H1 (cell line): ENCODE data around the gene NAT10. TPM values are rescaled to one million over a fixed set of nuclear protein-coding genes. Genes with fewer than 3 reads are reported as not detected.

ENCODE experiments used
- CTCF ChIA-PET: fragments of 300-600 bp; sonication (Branson Sonifier 250); formaldehyde crosslinking; loops from one replicate; lab custom pipeline; 2021; ENCODE audit not compliant: partially characterized antibody; lab: Charles Lee
- POLR2A ChIA-PET: fragments of 300-600 bp; sonication (Branson Sonifier 250); formaldehyde crosslinking; loops from one replicate; lab custom pipeline; 2021; ENCODE audit warnings: inconsistent platforms; ENCODE audit not compliant: partially characterized antibody; lab: Charles Lee
- DNase-seq, 2 experiments: peaks; one replicate each; pipeline versions ENCODE4 v3.0.0 to v3.0.0-alpha.2; 2010 to 2022; ENCODE audit warnings: low spot score in 2 of 2, low read depth in 1 of 2, mixed read lengths in 1 of 2
- FAIRE-seq: peaks from 2 replicates; lab custom pipeline; 2011; peaks lifted over from hg19 to GRCh38; lab: Jason Lieb, UNC
- H2AFZ ChIP-seq: 2 replicates; pipeline ENCODE4 v1.8.1; 2012; ENCODE audit warnings: low read length, inconsistent platforms
- H2AK5ac ChIP-seq: 2 replicates; pipeline ENCODE4 v1.6.1; 2013; ENCODE audit warnings: low read depth, low read length
- H2BK120ac ChIP-seq: replicated peaks from 2 replicates; pipeline ENCODE3; 2013; ENCODE audit warnings: low read depth, low read length, inconsistent platforms
- H2BK12ac ChIP-seq: 2 replicates; pipeline ENCODE4 v1.6.1; 2013; ENCODE audit warnings: low read depth, low read length
- H2BK15ac ChIP-seq: 2 replicates; pipeline ENCODE4 v1.6.1; 2013; ENCODE audit warnings: low read length
- H2BK20ac ChIP-seq: 2 replicates; pipeline ENCODE4 v1.6.1; 2013; ENCODE audit warnings: low read length
- H2BK5ac ChIP-seq: 2 replicates; pipeline ENCODE4 v1.6.1; 2013; ENCODE audit warnings: low read depth, low read length
- H3K14ac ChIP-seq: 2 replicates; pipeline ENCODE4 v1.6.1; 2013; ENCODE audit warnings: inconsistent platforms; ENCODE audit not compliant: insufficient read length
- H3K18ac ChIP-seq: 2 replicates; pipeline ENCODE4 v1.6.1; 2013; ENCODE audit warnings: low read length; ENCODE audit errors: extremely low read depth
- H3K23ac ChIP-seq: 2 replicates; pipeline ENCODE4 v1.6.1; 2013; ENCODE audit warnings: inconsistent platforms; ENCODE audit not compliant: insufficient read length
- H3K23me2 ChIP-seq: 2 replicates; pipeline ENCODE4 v1.6.1; 2013; ENCODE audit warnings: low read depth, low read length
- H3K27ac ChIP-seq: 2 replicates; pipeline ENCODE4 v1.6.1; 2011; ENCODE audit warnings: low read depth, low read length, inconsistent platforms
- H3K27me3 ChIP-seq, 4 experiments: replicated peaks in 1 of 4; 1 replicate in 1 of 4; 2 replicates in 3 of 4; pipeline versions ENCODE4 v1.6.1 to v1.8.1; 2011 to 2013; ENCODE audit warnings: low read length in 3 of 4, mild to moderate bottlenecking in 3 of 4, inconsistent platforms in 2 of 4, mixed read lengths in 2 of 4, moderate library complexity in 1 of 4; ENCODE audit not compliant: control insufficient read depth in 3 of 4, insufficient read depth in 3 of 4; ENCODE audit errors: extremely low read depth in 1 of 4
- H3K36me3 ChIP-seq, 4 experiments: 2 replicates each; pipeline versions ENCODE4 v1.6.1 to v1.8.1; 2011 to 2013; ENCODE audit warnings: mild to moderate bottlenecking in 4 of 4, low read length in 3 of 4, moderate library complexity in 2 of 4, control low read depth in 1 of 4, inconsistent platforms in 1 of 4; ENCODE audit not compliant: insufficient read depth in 4 of 4, control insufficient read depth in 2 of 4
- H3K4ac ChIP-seq: replicated peaks from 2 replicates; pipeline ENCODE3; 2013; ENCODE audit warnings: low read length, low read depth, mixed read lengths, inconsistent platforms; ENCODE audit not compliant: insufficient read length
- H3K4me1 ChIP-seq, 4 experiments: replicated peaks in 1 of 4; 1 replicate in 1 of 4; 2 replicates in 3 of 4; pipeline versions ENCODE4 v1.6.1 to v1.8.1; 2011 to 2013; ENCODE audit warnings: low read length in 3 of 4, inconsistent platforms in 2 of 4, mixed read lengths in 1 of 4; ENCODE audit not compliant: insufficient read depth in 4 of 4, control insufficient read depth in 3 of 4
- H3K4me2 ChIP-seq, 2 experiments: 2 replicates each; pipeline versions ENCODE4 v1.6.1 to v1.8.1; 2011 to 2013; ENCODE audit warnings: low read depth in 2 of 2, low read length in 2 of 2, control low read depth in 1 of 2, inconsistent platforms in 1 of 2, mild to moderate bottlenecking in 1 of 2; ENCODE audit not compliant: insufficient read depth in 1 of 2
- H3K4me3 ChIP-seq, 4 experiments: fragments of 200-600, 300-600 bp in 1 of 4; sonication (generic), shearing (Covaris generic), sonication (Bioruptor Twin) in 1 of 4; 2 replicates each; pipeline versions ENCODE4 v1.5.1 to v1.8.1; 2011 to 2016; ENCODE audit warnings: low read length in 4 of 4, low read depth in 3 of 4, control low read depth in 2 of 4, inconsistent platforms in 2 of 4, mild to moderate bottlenecking in 2 of 4, mixed read lengths in 1 of 4, moderate library complexity in 1 of 4; ENCODE audit not compliant: insufficient read depth in 2 of 4; ENCODE audit errors: extremely low read depth in 1 of 4
- H3K56ac ChIP-seq: replicated peaks from 2 replicates; pipeline ENCODE3; 2013; ENCODE audit warnings: low read depth, mild to moderate bottlenecking, mixed read lengths, low read length, inconsistent platforms; ENCODE audit not compliant: insufficient read length
- H3K79me1 ChIP-seq: 2 replicates; pipeline ENCODE4 v1.6.1; 2013; ENCODE audit warnings: low read depth, low read length, control low read depth
- H3K79me2 ChIP-seq, 2 experiments: 2 replicates each; pipeline versions ENCODE4 v1.6.1 to v1.8.1; 2012 to 2013; ENCODE audit warnings: low read length in 2 of 2, mild to moderate bottlenecking in 2 of 2, inconsistent platforms in 1 of 2; ENCODE audit not compliant: insufficient read depth in 2 of 2, control insufficient read depth in 1 of 2
- H3K9ac ChIP-seq, 4 experiments: replicated peaks in 1 of 4; 1 replicate in 1 of 4; 2 replicates in 3 of 4; pipeline versions ENCODE4 v1.6.1 to v1.8.1; 2011 to 2013; ENCODE audit warnings: low read depth in 3 of 4, low read length in 3 of 4, control low read depth in 2 of 4, mild to moderate bottlenecking in 2 of 4, moderate library complexity in 2 of 4, inconsistent platforms in 1 of 4; ENCODE audit errors: extremely low read depth in 1 of 4
- H3K9me3 ChIP-seq, 2 experiments: 2 replicates each; pipeline versions ENCODE4 v1.6.1 to v1.8.1; 2012 to 2013; ENCODE audit warnings: mild to moderate bottlenecking in 2 of 2, moderate library complexity in 2 of 2, control low read depth in 1 of 2, inconsistent platforms in 1 of 2, low read depth in 1 of 2, low read length in 1 of 2, mixed read lengths in 1 of 2; ENCODE audit not compliant: insufficient read depth in 2 of 2
- H4K20me1 ChIP-seq, 2 experiments: replicated peaks in 1 of 2; 2 replicates each; pipeline versions ENCODE3 to v1.8.1; 2011 to 2013; ENCODE audit warnings: inconsistent platforms in 2 of 2, low read length in 2 of 2, mild to moderate bottlenecking in 1 of 2; ENCODE audit not compliant: insufficient read depth in 2 of 2, control insufficient read depth in 1 of 2
- H4K5ac ChIP-seq: 2 replicates; pipeline ENCODE4 v1.6.1; 2013; ENCODE audit warnings: low read length, low read depth, mixed read lengths, inconsistent platforms; ENCODE audit not compliant: insufficient read length
- H4K8ac ChIP-seq: 2 replicates; pipeline ENCODE4 v1.8.0; 2013; ENCODE audit warnings: mild to moderate bottlenecking, moderate library complexity, low read length, inconsistent platforms; ENCODE audit not compliant: insufficient read depth; ENCODE audit errors: extremely low read depth
- H4K91ac ChIP-seq: replicated peaks from 2 replicates; pipeline ENCODE3; 2013; ENCODE audit warnings: low read length, mixed read lengths, inconsistent platforms; ENCODE audit not compliant: insufficient read length
- CBX8 ChIP-seq: fragments of 300-800, 300-1000 bp; sonication (generic); IDR thresholded peaks from 2 replicates; pipeline ENCODE4 v1.7.1; 2016; ENCODE audit warnings: low read depth, low read length, borderline replicate concordance
- EZH2 ChIP-seq: fragments of 200-600 bp; sonication (generic); IDR thresholded peaks from 2 replicates; pipeline ENCODE4 v1.7.1; 2012; ENCODE audit warnings: low read depth, mild to moderate bottlenecking, moderate library complexity, low read length, inconsistent platforms; ENCODE audit not compliant: severe bottlenecking
- JUN ChIP-seq: IDR thresholded peaks from 2 replicates; pipeline ENCODE4 v1.6.1; 2011; ENCODE audit warnings: low read depth, mild to moderate bottlenecking, improper control_type of control experiment, low read length
- POLR2AphosphoS5 ChIP-seq: IDR thresholded peaks from 2 replicates; pipeline ENCODE4 v1.6.1; 2011; ENCODE audit warnings: low read depth, low read length
- POU5F1 ChIP-seq: IDR thresholded peaks from 2 replicates; pipeline ENCODE4 v1.6.1; 2011; ENCODE audit warnings: low read depth, mild to moderate bottlenecking, low read length, moderate library complexity
- RNF2 ChIP-seq: fragments of 200-900, 300-1000 bp; sonication (generic); IDR thresholded peaks from 2 replicates; pipeline ENCODE4 v1.7.1; 2016; ENCODE audit warnings: borderline replicate concordance, low read depth, mild to moderate bottlenecking, antibody characterized with exemption, low read length; ENCODE audit not compliant: poor library complexity, severe bottlenecking; ENCODE audit errors: missing control alignments
- RXRA ChIP-seq: IDR thresholded peaks from 2 replicates; pipeline ENCODE4 v1.6.1; 2011; ENCODE audit warnings: low read depth, mild to moderate bottlenecking, low read length, moderate library complexity; ENCODE audit not compliant: insufficient read depth
- SIN3A ChIP-seq, 2 experiments: IDR thresholded peaks in 1 of 2; conservative IDR thresholded peaks in 1 of 2; 2 replicates each; pipeline ENCODE4 v1.6.1; 2011 to 2012; ENCODE audit warnings: low read length in 2 of 2, improper control_type of control experiment in 1 of 2, low read depth in 1 of 2, mild to moderate bottlenecking in 1 of 2
- SUZ12 ChIP-seq: fragments of 200-600 bp; sonication (generic); IDR thresholded peaks from 2 replicates; pipeline ENCODE4 v1.6.1; 2012; ENCODE audit warnings: mild to moderate bottlenecking, inconsistent platforms, low read length, moderate library complexity, mixed read lengths
- TAF1 ChIP-seq: IDR thresholded peaks from 2 replicates; pipeline ENCODE4 v1.6.1; 2011; ENCODE audit warnings: mild to moderate bottlenecking, low read depth, low read length
- WGBS, 2 experiments: shearing (Covaris generic) in 1 of 2; methylation state at CpG; one replicate each; pipeline versions ENCODE4 v1.1.6 to v1.1.7; 2013 to 2015; ENCODE audit warnings: low lambda C conversion rate in 2 of 2, mixed read lengths in 2 of 2, inconsistent platforms in 1 of 2, low coverage in 1 of 2, missing lambda C conversion rate in 1 of 2; ENCODE audit not compliant: insufficient replicate concordance in 2 of 2, insufficient coverage in 1 of 2, insufficient read length in 1 of 2; ENCODE audit errors: extremely low coverage in 1 of 2, missing lambda C conversion rate in 1 of 2; 5-methylcytosine and 5-hydroxymethylcytosine counted together
- polyA plus RNA-seq, 7 experiments: library from polyadenylated mRNA; depleted of rRNA in 3 of 7; stranded (reverse) in 5 of 7; unstranded in 2 of 7; fragments of >200 nt in 5 of 7; fragments of 200-250 nt in 2 of 7; gene quantifications; 1 replicate in 5 of 7; 2 replicates in 1 of 7; 4 replicates in 1 of 7; pipeline versions ENCODE4 v1.2.1 to v1.2.3, GENCODE V29; 2011 to 2013; ENCODE audit warnings: missing spikeins in 2 of 7, mixed read lengths in 2 of 7
- total RNA-seq: library from RNA; stranded (reverse); fragmentation: NEBNext Ultra II Directional; extraction: Animal tissue kit (Norgen Biotek cat#: 25700); gene quantifications from 2 replicates; pipeline ENCODE4 v1.2.1, GENCODE V29; 2021

NAT10 gene
- total and polyA plus RNA-seq, 2 of the 8 experiments (the other 6 are each of a cell fraction or from before 2014, with no cell fraction given), result 66.3 to 89.6 TPM

- POLR2A ChIA-PET, result interaction anchor here (1.0 to 1.4 kb wide), 4 partner anchors 19 to 215 kb away, joined by 3 to 5 read pairs (median 3); no protein-coding TSS in a partner anchor
- Histone ChIP-seq H3K56ac (no peak overlapping the region), H3K4ac (no peak overlapping the region), H2BK20ac (no peak overlapping the region), H4K20me1 (peaks cover 11 to 18% of the 10 kb centered on the region in 2 experiments), H3K79me1 (no peaks in the 10 kb centered on the region), H3K4me1 (no peaks in the 10 kb centered on the region), H3K9ac (no peak overlapping the region), H4K91ac (no peak overlapping the region), H2AFZ (no peak overlapping the region), H2AK5ac (no peak overlapping the region), H3K79me2 (no peaks in the 10 kb centered on the region), H2BK5ac (no peak overlapping the region; the same call in 1 of the 2 replicates), H3K23ac (no peak overlapping the region), H3K27me3 (no peaks in the 10 kb centered on the region), H3K36me3 (peaks cover 12 to 35% (median 23%) of the 10 kb centered on the region in 4 experiments), H3K4me2 (no peak overlapping the region), H4K5ac (no peak overlapping the region), H3K9me3 (no peaks in the 10 kb centered on the region), H3K27ac (no peak overlapping the region), H3K18ac (no peak overlapping the region), H2BK12ac (no peak overlapping the region), H2BK15ac (no peak overlapping the region), H3K4me3 (no peak overlapping the region), H4K8ac (no peak overlapping the region), H3K14ac (no peak overlapping the region), H3K23me2 (no peaks in the 10 kb centered on the region), H2BK120ac (no peak overlapping the region)
- DNase-seq (no peak), FAIRE-seq (no peak)
- CTCF ChIA-PET, result interaction anchor here (0.6 to 11.3 kb wide), 29 partner anchors 7 to 344 kb away, joined by 3 to 89 read pairs (median 4); partner anchors contain the start of gene ABTB2
- WGBS, 2 experiments, result 93% methylated on average over 6 of the region's 6 CpGs; no CpG with 5 or more reads in 1 of the 2 experiments
- no peak for TF ChIP-seq SUZ12
- TF ChIP-seq JUN, result no peak
- no peak for TF ChIP-seq RNF2
- TF ChIP-seq POU5F1, result no peak
- TF ChIP-seq SIN3A (conservative IDR thresholded peaks at IDR 0.05 in 1 of 2, IDR thresholded peaks at IDR 0.05 in 1 of 2; ENCODE audit: low read depth in 1 of 2, low read length in 2 of 2), result no peak
- TF ChIP-seq POLR2AphosphoS5, result no peak
- TF ChIP-seq RXRA, result no peak
- no peak for TF ChIP-seq CBX8
- no peak for TF ChIP-seq TAF1
- no peak for TF ChIP-seq EZH2
These were observed 45.2 kb downstream of the NAT10 start for GRCh38 chr11:34150494-34151151.
